Measurements from ENCODE around the gene ARAP1.

DNA sequence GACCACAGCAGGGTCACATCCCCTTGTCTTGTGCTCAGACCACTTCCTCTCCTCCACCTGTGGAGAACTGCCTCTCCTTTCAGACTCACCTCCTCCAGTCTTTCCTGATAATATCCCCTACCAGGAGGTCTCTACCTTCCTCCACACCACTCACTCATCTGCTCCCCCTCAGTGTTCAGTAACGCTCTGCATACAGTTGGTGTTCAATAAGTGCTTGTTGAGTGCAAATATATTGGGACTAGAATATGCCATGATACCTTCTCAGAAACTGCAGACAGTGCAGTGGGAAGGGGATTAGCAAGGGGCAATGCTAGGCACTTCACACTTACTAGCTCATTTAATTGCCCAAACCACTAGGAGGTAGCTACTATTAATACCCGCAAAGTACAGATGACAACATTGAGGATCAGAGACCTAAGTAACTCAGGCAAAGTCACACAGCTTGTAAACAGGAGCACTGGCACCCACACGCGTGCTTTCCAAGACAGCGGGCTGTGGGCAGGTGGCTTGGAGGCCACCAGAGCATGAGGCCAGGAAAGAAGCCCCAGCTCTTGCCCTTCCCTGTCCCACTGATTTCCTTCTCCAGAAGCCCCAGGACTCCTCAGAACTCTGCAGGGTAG lies 69.9 kb downstream of the ARAP1 start:
- TF ChIP-seq, protein P1, sequence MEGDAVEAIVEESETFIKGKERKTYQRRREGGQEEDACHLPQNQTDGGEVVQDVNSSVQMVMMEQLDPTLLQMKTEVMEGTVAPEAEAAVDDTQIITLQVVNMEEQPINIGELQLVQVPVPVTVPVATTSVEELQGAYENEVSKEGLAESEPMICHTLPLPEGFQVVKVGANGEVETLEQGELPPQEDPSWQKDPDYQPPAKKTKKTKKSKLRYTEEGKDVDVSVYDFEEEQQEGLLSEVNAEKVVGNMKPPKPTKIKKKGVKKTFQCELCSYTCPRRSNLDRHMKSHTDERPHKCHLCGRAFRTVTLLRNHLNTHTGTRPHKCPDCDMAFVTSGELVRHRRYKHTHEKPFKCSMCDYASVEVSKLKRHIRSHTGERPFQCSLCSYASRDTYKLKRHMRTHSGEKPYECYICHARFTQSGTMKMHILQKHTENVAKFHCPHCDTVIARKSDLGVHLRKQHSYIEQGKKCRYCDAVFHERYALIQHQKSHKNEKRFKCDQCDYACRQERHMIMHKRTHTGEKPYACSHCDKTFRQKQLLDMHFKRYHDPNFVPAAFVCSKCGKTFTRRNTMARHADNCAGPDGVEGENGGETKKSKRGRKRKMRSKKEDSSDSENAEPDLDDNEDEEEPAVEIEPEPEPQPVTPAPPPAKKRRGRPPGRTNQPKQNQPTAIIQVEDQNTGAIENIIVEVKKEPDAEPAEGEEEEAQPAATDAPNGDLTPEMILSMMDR (IDR thresholded peaks at IDR 0.05; ENCODE audit: low read depth, low read length), result no peak
- TF ChIP-seq POLR2A (IDR thresholded peaks at IDR 0.05; ENCODE audit: extremely low read depth, insufficient read length) (no peak), MAX (IDR thresholded peaks at IDR 0.05; ENCODE audit: low read depth, low read length) (no peak), MYC (IDR thresholded peaks at IDR 0.05; ENCODE audit: low read depth, low read length) (no peak)
